ENCODE measurements around the gene MAP3K5. TPM values are rescaled to one million over a fixed set of nuclear protein-coding genes. Genes with fewer than 3 reads are reported as not detected.
"Not testable (repeated sequence)": the region's sequence is repeated elsewhere in the genome, so short reads cannot be mapped to it uniquely, and the experiment has no call there.

Gene MAP3K5
- total and polyA plus RNA-seq, 12 donors = 41.9 to 306 (median 215) TPM

DNA sequence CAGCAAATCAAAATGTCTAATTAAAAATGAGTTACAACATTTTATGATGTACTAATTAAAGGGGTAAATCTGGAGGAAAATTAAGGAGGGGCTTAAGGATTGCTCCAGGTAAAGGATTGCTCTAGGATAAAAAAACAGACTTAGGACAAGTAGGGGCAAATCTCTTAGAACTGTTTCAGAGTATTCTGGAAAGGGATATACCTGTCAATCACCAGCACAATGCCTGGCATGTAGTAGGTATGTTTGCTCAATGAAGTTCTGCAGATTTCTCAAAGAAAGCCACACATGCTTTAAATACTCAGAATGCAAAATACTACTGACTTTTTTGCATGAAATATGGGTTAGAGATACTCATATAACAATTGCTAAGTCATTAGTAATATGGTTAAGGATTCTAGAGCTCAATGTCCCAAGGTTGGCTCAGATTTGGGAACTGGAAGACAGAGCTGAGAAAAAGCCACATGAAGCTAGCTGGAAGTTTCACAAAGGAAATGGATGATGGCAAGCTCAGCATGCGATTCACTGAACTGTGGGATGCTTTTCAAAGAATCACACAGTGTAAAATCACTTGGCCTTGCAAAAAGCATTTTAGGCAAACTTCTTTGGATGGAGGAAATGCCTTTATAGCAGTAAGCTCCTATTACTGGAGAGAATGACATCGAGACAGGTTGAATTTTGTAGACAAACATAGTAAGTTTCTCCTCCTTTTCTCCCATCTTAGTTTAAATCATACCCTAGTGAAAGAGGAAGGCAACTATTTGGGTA is 72.8 kb downstream of the MAP3K5 start:
- Histone ChIP-seq H3K27ac (peak overlapping the region in 2 of 5 donors; percentile 6 to 24), H3K9me3 (replicated peaks in 1 of 3) (peaks cover 0 to 5% (median 0%) of the 10 kb centered on the region in 3 donors), H3K36me3 (replicated peaks in 1 of 2) (no peaks in the 10 kb centered on the region), H3K4me1 (replicated peaks in 1 of 2) (peaks cover 21 to 55% of the 10 kb centered on the region in 2 donors), H3K27me3 (no peaks in the 10 kb centered on the region), H3K4me3 (no peak overlapping the region)
- intact Hi-C loops (cut with DNase I) = no loop called here
- 67 to 78% (median 67%) methylated on average over 2 of the region's 2 CpGs for WGBS, 4 donors
- no peak for TF ChIP-seq POLR2A (IDR thresholded peaks at IDR 0.05)
- TF ChIP-seq, protein P1, sequence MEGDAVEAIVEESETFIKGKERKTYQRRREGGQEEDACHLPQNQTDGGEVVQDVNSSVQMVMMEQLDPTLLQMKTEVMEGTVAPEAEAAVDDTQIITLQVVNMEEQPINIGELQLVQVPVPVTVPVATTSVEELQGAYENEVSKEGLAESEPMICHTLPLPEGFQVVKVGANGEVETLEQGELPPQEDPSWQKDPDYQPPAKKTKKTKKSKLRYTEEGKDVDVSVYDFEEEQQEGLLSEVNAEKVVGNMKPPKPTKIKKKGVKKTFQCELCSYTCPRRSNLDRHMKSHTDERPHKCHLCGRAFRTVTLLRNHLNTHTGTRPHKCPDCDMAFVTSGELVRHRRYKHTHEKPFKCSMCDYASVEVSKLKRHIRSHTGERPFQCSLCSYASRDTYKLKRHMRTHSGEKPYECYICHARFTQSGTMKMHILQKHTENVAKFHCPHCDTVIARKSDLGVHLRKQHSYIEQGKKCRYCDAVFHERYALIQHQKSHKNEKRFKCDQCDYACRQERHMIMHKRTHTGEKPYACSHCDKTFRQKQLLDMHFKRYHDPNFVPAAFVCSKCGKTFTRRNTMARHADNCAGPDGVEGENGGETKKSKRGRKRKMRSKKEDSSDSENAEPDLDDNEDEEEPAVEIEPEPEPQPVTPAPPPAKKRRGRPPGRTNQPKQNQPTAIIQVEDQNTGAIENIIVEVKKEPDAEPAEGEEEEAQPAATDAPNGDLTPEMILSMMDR (IDR thresholded peaks at IDR 0.05) = no peak
- DNase-seq = no peak

DNA sequence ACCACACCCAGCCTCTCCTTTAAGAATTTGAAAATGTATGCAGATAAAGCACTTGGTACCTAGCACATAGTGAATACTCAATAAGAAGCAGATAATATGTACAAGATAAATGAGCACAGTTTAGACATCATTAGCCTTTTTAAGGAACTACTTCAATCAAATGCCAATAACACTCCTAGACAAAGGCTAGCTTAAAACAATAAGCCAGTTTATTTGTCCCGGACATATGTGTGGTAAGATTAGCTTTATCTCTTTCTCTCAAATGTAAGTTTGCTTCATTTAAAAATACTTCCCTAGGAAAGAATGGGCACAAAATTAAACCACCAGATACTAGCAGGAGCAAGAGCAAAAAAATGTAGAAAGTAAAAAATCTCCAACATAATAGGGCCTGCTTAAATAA is 73.8 kb downstream of the MAP3K5 start:
- 50 to 59% (median 54%) methylated on average over 1 of the region's 1 CpG for WGBS, 4 donors
- DNase-seq = no peak
- no peaks in the 10 kb centered on the region for H3K27me3 ChIP-seq
- no peak for TF ChIP-seq POLR2A (IDR thresholded peaks at IDR 0.05)
- TF ChIP-seq, protein P1 (IDR thresholded peaks at IDR 0.05) = no peak
- H3K36me3 ChIP-seq (replicated peaks in 1 of 2) = no peaks in the 10 kb centered on the region
- peaks cover 0 to 5% (median 0%) of the 10 kb centered on the region in 3 donors for H3K9me3 ChIP-seq (replicated peaks in 1 of 3)
- no peak overlapping the region for H3K4me3 ChIP-seq
- H3K4me1 ChIP-seq (replicated peaks in 1 of 2) = peaks cover 21 to 49% of the 10 kb centered on the region in 2 donors
- H3K27ac ChIP-seq = peak overlapping the region in 2 of 5 donors; percentile 59 to 75
- intact Hi-C loops (cut with DNase I) = no loop called here

DNA sequence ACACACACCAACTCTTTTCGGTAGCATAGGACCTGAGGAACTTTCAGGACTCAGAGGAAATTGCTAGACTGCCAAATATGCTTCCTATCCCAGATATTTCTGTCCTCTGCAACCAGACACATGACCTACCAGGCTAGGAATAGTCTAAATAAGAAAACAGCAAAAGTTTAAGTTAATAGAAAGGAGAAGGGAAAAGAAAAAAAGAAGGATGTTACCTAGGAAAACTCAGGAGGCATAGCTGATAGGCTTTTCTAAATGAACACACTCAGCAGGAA is 74.6 kb downstream of the MAP3K5 start:
- H3K27ac ChIP-seq = peak overlapping the region in 4 of 5 donors; percentile 20 to 75 (median 46)
- WGBS, 4 donors = 3 to 5% (median 4%) methylated on average over 1 of the region's 1 CpG
- H3K4me1 ChIP-seq (replicated peaks in 1 of 2) = peaks cover 21 to 45% of the 10 kb centered on the region in 2 donors
- no peak for DNase-seq
- peak overlapping the region in 1 of 4 donors; percentile 4 for H3K4me3 ChIP-seq
- no peaks in the 10 kb centered on the region for H3K27me3 ChIP-seq
- H3K9me3 ChIP-seq (replicated peaks in 1 of 3) = peaks cover 0 to 5% (median 0%) of the 10 kb centered on the region in 3 donors
- no peaks in the 10 kb centered on the region for H3K36me3 ChIP-seq (replicated peaks in 1 of 2)
- intact Hi-C loops (cut with DNase I) = no loop called here
- TF ChIP-seq, protein P1 (IDR thresholded peaks at IDR 0.05) = no peak
- TF ChIP-seq POLR2A (IDR thresholded peaks at IDR 0.05) = peak in 1 of 2 donors; percentile 28

DNA sequence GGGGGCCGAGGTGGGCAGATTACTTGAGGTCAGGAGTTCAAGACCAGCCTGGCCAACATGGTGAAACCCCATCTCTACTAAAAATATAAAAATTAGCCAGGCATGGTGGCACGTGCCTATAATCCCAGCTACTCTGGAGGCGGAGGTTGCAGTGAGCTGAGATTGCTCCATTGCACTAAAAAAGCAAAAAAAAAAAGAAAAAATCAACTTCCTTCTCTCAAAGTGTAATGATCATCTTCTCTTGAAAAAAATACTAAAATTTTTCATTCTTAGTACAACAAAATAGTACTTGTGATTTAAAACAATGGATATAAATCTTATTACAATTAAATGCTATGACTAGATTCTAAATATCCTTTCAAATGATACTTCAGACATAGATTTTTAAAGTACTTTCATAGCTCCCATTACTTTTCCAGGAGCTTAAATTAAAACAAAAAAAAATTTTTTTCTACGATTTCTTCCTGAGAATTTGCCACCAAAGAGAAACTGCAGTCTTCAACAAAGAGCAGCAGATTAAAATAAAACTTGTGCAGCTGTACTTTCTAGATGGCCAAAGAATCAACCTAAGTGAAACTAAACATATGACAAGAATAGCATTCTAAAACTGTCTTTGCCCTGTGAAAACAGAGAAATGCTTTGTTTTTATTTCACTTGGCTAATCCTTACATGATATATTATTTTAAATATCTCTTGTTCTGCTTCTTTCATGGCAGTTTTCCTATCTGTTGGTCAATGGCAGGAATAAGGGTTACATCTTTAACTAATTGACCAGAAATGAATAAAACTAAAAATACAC is 75.2 kb downstream of the MAP3K5 start:
- DNase-seq = no peak
- Histone ChIP-seq H3K4me1 (replicated peaks in 1 of 2) (peaks cover 21 to 45% of the 10 kb centered on the region in 2 donors), H3K9me3 (replicated peaks in 1 of 3) (peaks cover 0 to 5% (median 0%) of the 10 kb centered on the region in 3 donors), H3K4me3 (peak overlapping the region in 1 of 4 donors; percentile 4), H3K27ac (peak overlapping the region in 4 of 5 donors; percentile 33 to 75 (median 53)), H3K36me3 (replicated peaks in 1 of 2) (no peaks in the 10 kb centered on the region), H3K27me3 (no peaks in the 10 kb centered on the region)
- 43 to 56% (median 54%) methylated on average over 4 of the region's 4 CpGs for WGBS, 4 donors
- intact Hi-C loops (cut with DNase I) = no loop called here
- TF ChIP-seq, protein P1 (IDR thresholded peaks at IDR 0.05) = no peak
- TF ChIP-seq POLR2A (IDR thresholded peaks at IDR 0.05) = no peak

DNA sequence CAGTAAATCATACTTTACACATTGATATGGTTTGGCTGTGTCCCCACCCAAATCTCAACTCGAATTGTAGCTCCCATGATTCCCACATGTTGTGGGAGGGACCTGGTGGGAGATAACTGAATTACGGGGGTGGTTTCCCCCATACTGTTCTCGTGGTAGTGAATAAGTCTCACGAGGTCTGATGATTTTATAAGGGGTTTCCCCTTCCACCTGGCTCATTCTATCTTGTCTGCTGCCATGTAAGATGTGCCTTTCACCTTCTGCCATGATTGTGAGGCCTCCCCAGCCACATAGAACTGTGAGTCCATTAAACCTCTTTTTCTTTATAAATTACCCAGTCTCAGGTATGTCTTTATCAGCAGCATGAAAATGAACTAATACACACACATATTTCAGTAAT is 79.6 kb downstream of the MAP3K5 start:
- intact Hi-C loops (cut with DNase I) = not testable (repeated sequence)

More for the DNA sequence above, 79.6 kb downstream of the MAP3K5 start:
- not testable (repeated sequence) for H3K4me3 ChIP-seq; H3K27me3 ChIP-seq; H3K9me3 ChIP-seq (replicated peaks in 1 of 3); H3K36me3 ChIP-seq (replicated peaks in 1 of 2); DNase-seq; H3K27ac ChIP-seq
- WGBS, 4 donors = 78 to 94% (median 89%) methylated on average over 4 of the region's 4 CpGs
- peaks cover 23 to 40% of the 10 kb centered on the region in 2 donors for H3K4me1 ChIP-seq (replicated peaks in 1 of 2)

Measured in adrenal gland (tissue), 12 donors.